NOMO-1 treated with dmso at 0.1 percent for 144 hours (cell line): ENCODE measurements around the gene OR2F2.

Experiments
- DNase-seq: peaks from one replicate; lab custom pipeline; 2025; ENCODE audit not compliant: unreplicated experiment; lab: John Stamatoyannopoulos, UW

OR2F2 gene

GRCh38 chr7:143975617-143976016 lies 40.6 kb downstream of the OR2F2 start:
- DNase-seq: no peak

- DNase-seq: no peak
Measured at GRCh38 chr7:143978585-143978984, 43.6 kb downstream of the OR2F2 start.

GRCh38 chr7:143979359-143979758 lies 44.3 kb downstream of the OR2F2 start:
- no peak for DNase-seq

GRCh38 chr7:143979998-143980397 lies 45.0 kb downstream of the OR2F2 start:
- DNase-seq: no peak

GRCh38 chr7:143980746-143981510 lies 45.9 kb downstream of the OR2F2 start:
- no peak for DNase-seq

- DNase-seq: no peak
Measured at GRCh38 chr7:143983960-143984359, 48.9 kb downstream of the OR2F2 start.
